Neural crest cell (in vitro differentiated cells): ENCODE data around the gene PRKAR1B. TPM values are rescaled to one million over a fixed set of nuclear protein-coding genes. Genes with fewer than 3 reads are reported as not detected.

Experiments used
- DNase-seq: peaks from one replicate; pipeline ENCODE4 v3.0.0; 2021; ENCODE audit warnings: low read depth, mixed read lengths, low spot score
- H3K27ac Mint-ChIP-seq: one replicate; pipeline ENCODE4 v1.8.0; 2021; ENCODE audit warnings: mild to moderate bottlenecking, mixed read lengths; ENCODE audit not compliant: unreplicated experiment
- H3K27me3 Mint-ChIP-seq: 2 replicates; pipeline ENCODE4 v1.8.0; 2021; ENCODE audit warnings: low read depth, mild to moderate bottlenecking, mixed read lengths
- H3K36me3 Mint-ChIP-seq: 2 replicates; pipeline ENCODE4 v1.8.0; 2021; ENCODE audit warnings: low read depth, mild to moderate bottlenecking, mixed read lengths
- H3K4me1 Mint-ChIP-seq: 2 replicates; pipeline ENCODE4 v1.8.0; 2021; ENCODE audit warnings: mixed read lengths
- H3K4me3 Mint-ChIP-seq: one replicate; pipeline ENCODE4 v1.8.0; 2021; ENCODE audit warnings: mild to moderate bottlenecking, mixed read lengths
- H3K9me3 Mint-ChIP-seq: 2 replicates; pipeline ENCODE4 v1.8.0; 2021; ENCODE audit warnings: mixed read lengths
- CTCF ChIP-seq: fragments of 200-600 bp; sonication (generic); conservative IDR thresholded peaks from 2 replicates; pipeline ENCODE4 v1.5.0; 2021; ENCODE audit warnings: antibody characterized with exemption, mild to moderate bottlenecking
- total RNA-seq: library from RNA; stranded (reverse); gene quantifications from 2 replicates; pipeline ENCODE4 v1.2.1, GENCODE V29; 2021

PRKAR1B gene
- total RNA-seq, 1 donor from 2014 or later = 9.5 TPM

- H3K4me1 Mint-ChIP-seq = no peaks in the 10 kb centered on the region
- H3K36me3 Mint-ChIP-seq = no peaks in the 10 kb centered on the region
- no peak overlapping the region for H3K4me3 Mint-ChIP-seq
- no peaks in the 10 kb centered on the region for H3K9me3 Mint-ChIP-seq
- no peaks in the 10 kb centered on the region for H3K27me3 Mint-ChIP-seq
- no peak overlapping the region for H3K27ac Mint-ChIP-seq
- DNase-seq = no peak
- TF ChIP-seq CTCF = no peak
These were observed 95.8 kb downstream of the PRKAR1B start for GRCh38 chr7:631291-631711.

- Mint-ChIP-seq H3K4me1 (no peaks in the 10 kb centered on the region), H3K36me3 (peaks cover 2% of the 10 kb centered on the region), H3K9me3 (peaks cover 2% of the 10 kb centered on the region), H3K27me3 (no peaks in the 10 kb centered on the region), H3K27ac (peak overlapping the region; percentile 35), H3K4me3 (no peak overlapping the region)
- no peak for DNase-seq
- no peak for TF ChIP-seq CTCF
These were observed 96.5 kb downstream of the PRKAR1B start for GRCh38 chr7:630539-630938.

- H3K36me3 Mint-ChIP-seq = peaks cover 4% of the 10 kb centered on the region
- peaks cover 3% of the 10 kb centered on the region for H3K9me3 Mint-ChIP-seq
- H3K27me3 Mint-ChIP-seq = no peaks in the 10 kb centered on the region
- H3K4me3 Mint-ChIP-seq = no peak overlapping the region
- H3K4me1 Mint-ChIP-seq = no peaks in the 10 kb centered on the region
- no peak for TF ChIP-seq CTCF
- H3K27ac Mint-ChIP-seq = no peak overlapping the region
- no peak for DNase-seq
These were observed 97.0 kb downstream of the PRKAR1B start for GRCh38 chr7:630111-630511.

GRCh38 chr7:628826-629225 lies 98.3 kb downstream of the PRKAR1B start:
- H3K4me3 Mint-ChIP-seq = no peak overlapping the region
- TF ChIP-seq CTCF = no peak
- H3K27ac Mint-ChIP-seq = no peak overlapping the region
- H3K9me3 Mint-ChIP-seq = peaks cover 11% of the 10 kb centered on the region
- H3K4me1 Mint-ChIP-seq = no peaks in the 10 kb centered on the region
- H3K27me3 Mint-ChIP-seq = no peaks in the 10 kb centered on the region
- H3K36me3 Mint-ChIP-seq = peaks cover 10% of the 10 kb centered on the region
- no peak for DNase-seq

- DNase-seq = no peak
- Mint-ChIP-seq H3K36me3 (peaks cover 12% of the 10 kb centered on the region), H3K9me3 (peaks cover 14% of the 10 kb centered on the region), H3K27me3 (no peaks in the 10 kb centered on the region), H3K4me1 (no peaks in the 10 kb centered on the region), H3K4me3 (no peak overlapping the region), H3K27ac (peak overlapping the region; percentile 78)
- no peak for TF ChIP-seq CTCF
These were observed 98.7 kb downstream of the PRKAR1B start for GRCh38 chr7:628402-628763.
